Retina (tissue), 1 donor: ENCODE results near the gene BBC3.

Source experiments
- DNase-seq: peaks from one replicate; pipeline ENCODE4 v3.0.0-alpha.2; 2016

Gene BBC3

GRCh38 chr19:47188507-47189033 is 42.4 kb downstream of the BBC3 start:
- DNase-seq, result no peak

DNA sequence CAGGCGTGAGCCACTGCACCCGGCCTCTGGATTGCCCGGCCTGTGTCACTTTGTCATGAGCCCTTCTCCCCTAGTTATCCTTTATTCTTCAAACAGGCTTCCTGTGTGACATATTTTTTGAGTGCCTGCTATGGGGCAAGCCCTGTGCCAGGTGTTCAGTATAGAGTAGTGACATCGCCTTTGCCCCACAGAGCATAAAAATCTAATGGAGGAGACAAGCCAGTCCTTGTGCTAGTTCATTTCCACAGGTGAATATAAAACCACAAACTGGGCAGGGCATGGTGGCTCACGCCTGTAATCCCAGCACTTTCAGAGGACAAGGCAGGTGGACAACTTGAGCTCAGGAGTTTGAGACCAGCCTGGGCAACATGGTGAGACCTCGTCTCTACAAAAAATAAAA is 43.2 kb downstream of the BBC3 start:
- DNase-seq, result no peak

DNA sequence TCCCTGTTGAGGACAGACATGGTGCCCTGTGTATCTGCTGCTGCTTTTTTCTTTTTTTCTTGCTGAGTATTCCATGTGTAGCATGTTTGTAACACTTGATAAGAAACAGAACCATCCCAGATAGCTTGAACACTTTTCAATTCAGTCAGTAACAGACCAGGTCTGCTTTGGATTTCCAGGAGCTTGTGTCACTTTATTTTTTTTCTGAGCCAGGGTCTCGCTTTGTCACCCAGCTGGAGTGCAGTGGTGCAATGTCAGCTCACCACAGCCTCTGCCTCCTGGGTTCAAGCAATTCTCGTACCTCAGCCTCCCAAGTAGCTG is 43.7 kb downstream of the BBC3 start:
- no peak for DNase-seq

DNA sequence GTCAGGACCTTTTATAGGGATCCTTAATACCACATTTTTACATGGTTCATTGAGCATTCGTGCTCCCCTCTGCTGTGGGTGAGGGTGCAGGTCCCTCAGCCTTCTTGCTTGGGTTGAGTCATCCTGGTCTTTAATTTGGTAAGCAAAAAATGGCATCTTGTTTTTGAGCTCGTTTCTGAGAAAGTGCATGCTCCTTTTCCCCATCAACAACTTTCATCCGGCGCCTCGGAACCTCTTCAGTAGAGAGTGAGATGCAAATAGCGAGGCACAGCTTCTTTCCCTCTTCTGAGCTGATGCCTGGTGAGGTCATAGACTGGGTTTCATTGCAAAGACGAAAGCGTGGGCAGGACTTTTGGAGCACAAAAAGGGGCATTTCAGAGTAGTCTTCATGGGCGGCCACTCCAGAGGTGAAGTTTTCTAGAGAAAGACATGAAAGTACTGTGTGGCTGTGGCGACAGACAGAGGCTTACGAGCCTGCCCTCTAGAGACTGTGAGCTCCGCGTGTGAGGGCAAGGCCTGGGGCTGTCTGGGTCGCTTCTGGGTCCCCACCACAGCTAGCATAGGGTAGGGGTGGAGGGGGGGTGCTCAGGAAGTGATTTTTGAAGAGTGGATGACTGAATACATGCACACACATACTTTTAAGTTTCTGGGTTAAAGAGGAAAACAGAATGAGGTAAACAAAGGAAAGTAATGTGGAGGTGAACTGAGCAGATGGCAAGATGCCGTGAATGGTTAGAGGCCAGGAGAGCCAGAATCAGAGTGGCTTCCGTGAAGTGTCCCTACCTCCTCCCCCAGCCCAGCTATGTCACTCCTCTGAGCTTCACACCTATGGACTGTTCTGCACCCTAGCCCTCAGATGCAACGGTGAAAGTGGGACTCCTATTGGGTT is 44.3 kb downstream of the BBC3 start:
- no peak for DNase-seq

- DNase-seq, result no peak
Observed at GRCh38 chr19:47183601-47184000, 47.4 kb downstream of the BBC3 start.

DNA sequence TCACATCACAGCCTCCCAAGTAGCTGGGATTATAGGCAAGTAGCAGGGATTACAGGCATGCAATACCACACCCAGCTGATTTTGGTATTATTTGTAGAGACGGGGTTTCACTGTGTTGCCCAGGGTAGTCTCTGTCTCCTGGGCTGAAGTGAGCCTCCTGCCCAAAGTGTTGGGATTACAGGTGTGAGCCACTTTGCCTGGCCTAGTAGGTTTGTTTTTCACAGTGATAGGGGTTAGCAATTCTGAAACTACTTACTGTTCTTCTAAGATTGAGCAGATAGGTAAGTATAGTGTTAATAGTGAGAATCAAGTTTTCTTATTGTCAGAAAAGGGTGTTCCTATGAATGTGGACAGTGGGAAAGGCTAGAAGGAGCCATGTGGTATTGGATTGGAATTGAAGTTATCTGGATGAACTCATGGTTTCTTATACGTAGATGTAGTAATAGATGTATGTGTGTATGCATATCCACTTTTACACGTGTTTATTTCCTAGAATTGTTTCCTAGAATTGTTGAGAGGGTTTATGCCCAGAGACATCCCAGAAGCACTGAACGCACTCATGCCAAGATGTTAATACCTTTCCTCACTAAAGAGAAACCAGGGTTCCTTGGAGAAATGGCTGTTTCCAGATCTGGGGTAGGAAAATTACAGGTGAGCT is 51.2 kb downstream of the BBC3 start:
- no peak for DNase-seq

DNA sequence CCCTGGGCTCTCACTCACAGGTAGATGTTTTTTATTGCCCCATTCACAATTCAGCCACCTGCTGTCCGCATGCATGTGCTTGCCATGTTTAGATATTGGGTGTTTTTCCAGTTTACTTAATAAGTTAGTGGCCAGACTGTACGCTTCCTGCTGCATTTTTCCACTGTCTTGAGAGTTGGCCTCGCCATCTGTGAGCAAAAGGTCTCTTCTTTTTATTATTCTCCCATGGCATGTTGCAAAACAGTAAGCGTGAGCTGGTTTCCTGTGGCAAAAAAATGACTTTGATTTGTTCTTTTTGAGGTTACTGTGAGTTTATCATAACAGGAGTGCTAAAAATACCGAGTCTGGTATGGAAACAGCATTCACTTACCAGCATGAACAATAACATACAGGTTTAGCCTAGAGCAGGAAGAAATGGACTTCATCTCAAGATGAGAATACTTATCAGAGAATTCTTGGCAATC is 54.3 kb downstream of the BBC3 start:
- no peak for DNase-seq

DNA sequence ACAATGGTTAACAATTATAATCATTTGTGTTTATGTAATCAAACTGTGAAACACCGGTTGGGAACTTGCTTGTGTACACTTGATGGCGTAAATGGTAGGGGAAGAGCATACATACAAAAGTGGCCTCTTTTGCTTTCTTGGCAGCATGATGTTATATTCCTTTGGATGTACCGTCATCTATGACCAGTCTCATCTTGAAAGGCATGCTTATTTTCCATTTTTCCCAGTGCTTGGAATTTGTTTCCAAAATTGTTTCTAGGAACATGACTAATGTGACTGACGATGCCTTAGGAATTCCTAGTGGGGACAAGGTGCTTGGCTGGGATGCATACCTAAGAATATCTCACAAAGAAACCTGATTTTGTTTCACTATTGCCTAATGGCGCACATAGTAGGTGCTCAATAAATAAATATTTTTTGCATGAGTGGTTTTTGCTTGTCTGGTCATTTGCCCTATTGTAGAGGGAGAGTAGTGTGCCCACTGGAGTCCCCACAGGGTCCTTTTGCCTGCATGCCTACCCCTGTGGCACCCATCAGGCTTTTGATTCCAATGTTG is 54.9 kb downstream of the BBC3 start:
- no peak for DNase-seq

DNA sequence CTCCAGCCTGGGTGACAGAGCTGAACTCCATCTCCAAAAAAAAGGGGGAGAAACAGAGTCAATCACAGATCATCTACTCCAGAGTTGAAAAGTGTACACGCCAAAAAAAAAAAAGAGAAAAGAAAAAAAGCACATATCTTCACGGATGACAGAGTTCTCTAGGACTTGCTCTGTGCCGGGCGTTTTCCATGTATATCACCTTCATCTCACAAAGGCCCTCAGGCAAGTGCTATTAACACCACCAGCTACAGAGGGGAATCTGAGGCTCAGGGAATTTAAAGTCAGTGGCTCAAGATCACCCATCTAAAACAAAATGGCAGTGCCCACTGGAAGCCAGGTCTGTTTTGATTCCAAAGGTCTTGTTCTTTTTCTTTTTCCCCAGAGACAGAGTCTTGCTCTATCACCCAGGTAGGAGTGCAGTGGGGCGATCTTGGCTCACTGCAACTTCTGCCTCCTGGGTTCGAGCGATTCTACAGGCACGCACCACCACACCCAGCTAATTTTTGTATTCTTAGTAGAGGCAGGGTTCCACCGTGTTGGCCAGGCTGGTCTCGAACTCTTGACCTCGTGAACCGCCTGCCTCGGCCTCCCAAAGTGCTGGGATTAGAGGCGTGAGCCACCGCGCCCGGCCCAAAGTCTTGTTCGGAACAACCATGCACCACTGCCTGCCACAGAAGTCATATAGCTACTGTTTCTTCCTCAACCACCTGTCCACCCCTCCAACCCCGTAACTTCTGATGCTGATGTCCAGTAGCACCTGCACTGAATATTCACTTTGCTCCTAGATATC is 58.1 kb downstream of the BBC3 start:
- no peak for DNase-seq
